Stimulated activated CD8-positive, alpha-beta memory T cell treated with anti-CD3 and anti-CD28 coated beads, Interleukin-4, amount 100 ng/mL, for 48 hours (primary cell): ENCODE results near the gene SULT2B1.

Experiments used
- DNase-seq: peaks from one replicate; pipeline ENCODE4 v3.0.0-alpha.2; 2020

Gene SULT2B1

DNA sequence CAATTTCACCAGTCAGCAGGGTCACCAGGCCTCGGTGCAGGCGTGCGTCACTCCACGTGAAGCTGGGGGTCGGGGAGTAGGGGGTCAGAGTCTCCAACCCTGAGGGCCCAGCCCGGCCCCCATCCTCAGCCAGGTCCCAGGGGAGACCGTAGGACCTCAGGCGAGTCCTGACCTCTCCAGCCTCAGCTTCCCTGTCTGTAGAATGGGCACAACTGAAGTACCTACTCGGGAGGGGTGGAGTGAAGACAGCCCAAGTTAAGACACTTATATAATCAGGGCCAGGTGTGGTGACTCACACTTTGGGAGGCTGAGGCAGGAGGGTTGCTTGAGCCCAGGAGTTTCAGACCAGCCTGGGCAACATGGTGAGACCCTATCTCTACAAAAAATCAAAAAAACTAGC is 51.9 kb downstream of the SULT2B1 start:
- DNase-seq = no peak

DNA sequence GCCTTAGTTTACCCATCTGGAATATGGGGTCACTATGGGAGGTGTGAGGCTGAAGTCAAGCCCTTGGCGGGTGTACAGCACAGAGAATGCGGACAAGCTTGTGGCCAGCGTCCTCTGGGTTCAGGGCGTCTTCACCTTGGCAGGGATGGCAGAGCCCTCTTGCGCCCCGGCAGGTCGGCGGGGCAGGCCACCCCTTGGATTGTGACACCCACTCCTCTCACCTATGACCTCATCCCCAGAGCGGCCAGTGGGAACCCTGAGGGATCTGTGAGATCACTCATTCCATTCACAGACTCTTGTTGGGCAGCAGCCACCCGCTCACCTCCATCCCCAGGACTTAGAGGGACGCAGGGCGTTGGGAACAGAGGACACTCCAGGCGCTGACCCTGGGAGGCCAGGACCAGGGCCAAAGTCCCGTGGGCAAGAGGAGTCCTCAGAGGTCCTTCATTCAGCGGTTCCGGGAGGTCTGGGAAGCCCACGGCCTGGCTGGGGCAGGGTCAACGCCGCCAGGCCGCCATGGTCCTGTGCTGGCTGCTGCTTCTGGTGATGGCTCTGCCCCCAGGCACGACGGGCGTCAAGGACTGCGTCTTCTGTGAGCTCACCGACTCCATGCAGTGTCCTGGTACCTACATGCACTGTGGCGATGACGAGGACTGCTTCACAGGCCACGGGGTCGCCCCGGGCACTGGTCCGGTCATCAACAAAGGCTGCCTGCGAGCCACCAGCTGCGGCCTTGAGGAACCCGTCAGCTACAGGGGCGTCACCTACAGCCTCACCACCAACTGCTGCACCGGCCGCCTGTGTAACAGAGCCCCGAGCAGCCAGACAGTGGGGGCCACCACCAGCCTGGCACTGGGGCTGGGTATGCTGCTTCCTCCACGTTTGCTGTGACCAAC is 54.7 kb downstream of the SULT2B1 start, which contains the start of gene SPACA4:
Gene SPACA4, plus strand, starts transcription at position 280 of the 896 bp plus-strand sequence. Its CDS starts 237 bp downstream, at position 517.
- DNase-seq = no peak

DNA sequence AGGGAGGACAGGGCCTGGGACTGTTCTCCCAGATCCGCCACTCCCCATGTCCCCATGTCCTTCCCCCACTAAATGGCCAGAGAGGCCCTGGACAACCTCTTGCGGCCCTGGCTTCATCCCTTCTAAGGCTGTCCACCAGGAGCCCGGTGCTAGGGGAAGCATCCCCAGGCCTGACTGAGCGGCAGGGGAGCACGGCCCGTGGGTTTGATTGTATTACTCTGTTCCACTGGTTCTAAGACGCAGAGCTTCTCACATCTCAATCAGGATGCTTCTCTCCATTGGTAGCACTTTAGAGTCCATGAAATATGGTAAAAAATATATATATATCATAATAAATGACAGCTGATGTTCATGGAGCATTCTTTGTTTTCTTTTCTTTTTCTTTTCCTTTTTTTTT is 55.4 kb downstream of the SULT2B1 start:
- no peak for DNase-seq

- peak; percentile 57 for DNase-seq
Measured at GRCh38 chr19:48608798-48609263, 56.9 kb downstream of the SULT2B1 start.

- no peak for DNase-seq
Measured at GRCh38 chr19:48609571-48610108, 57.7 kb downstream of the SULT2B1 start.

GRCh38 chr19:48611872-48612271 is 59.9 kb downstream of the SULT2B1 start:
- no peak for DNase-seq

DNA sequence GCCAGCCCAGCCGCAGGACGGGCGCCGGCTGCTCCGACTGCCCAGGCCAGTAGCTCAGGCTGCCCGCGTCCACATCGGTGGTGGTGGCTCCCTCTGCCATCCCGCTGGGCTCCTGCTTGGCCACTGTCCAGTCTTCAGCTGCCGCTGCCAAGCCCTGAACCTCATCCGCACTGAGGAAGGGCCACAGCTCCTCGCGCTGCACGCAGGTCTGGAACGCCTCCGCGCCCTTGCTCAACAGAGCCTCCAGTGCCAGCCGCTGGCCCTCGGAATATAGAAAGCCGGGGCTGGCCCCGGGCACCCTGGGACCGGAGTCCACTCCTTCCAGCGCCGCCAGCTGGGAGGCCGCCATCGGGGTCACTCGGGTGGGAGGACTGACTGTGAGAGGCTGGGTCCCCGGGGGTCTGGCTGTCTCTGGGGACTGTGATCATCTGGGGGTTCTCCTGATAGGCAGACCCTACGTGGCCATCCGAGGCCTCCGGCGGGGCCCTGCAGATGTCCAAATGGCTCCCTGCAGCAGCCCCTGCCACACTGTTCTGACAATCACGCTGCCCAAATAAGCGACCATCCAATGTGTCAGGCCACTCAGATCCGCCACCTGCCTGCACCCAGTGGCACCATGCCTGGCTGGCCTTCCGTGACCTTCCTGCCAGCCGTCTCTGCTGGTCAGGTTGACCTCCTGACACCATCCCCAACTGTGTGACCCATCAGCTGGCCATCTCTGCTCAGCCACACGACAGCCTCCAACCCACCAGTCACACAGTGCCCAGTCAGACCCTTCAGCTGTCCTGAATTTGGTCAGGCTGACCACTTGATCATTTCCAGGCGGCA is 61.3 kb downstream of the SULT2B1 start:
- DNase-seq = no peak

DNA sequence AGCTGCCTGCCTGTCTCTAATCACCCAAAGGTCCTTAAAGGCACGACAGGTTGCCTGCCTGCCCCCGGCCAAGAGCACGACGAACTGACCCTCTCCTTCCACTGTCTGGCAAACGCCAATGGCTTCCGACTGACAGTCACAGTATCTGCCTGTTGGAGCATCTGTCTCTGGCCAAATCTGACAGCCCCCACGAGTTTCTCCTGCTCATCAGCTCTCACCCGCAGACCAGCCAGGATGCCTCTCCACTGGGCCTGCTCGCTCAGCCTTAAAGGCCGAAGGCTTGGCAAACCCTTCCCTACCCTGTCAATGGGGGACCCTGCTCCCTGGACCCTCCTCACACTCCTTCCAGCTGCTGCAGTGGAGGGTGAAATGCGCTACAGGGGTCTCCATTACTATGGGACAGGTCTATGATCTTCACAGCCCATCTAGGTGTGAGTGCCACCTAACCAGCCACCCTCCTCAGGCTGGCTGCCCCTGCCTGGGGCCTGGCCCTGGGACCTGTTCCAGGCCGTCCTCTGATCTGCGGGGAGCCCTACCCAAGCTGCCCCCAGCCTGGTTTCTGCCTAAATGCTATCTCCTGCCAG is 62.0 kb downstream of the SULT2B1 start:
- DNase-seq = peak; percentile 55

GRCh38 chr19:48614436-48615230 is 62.7 kb downstream of the SULT2B1 start, which contains the start of gene FAM83E:
Gene FAM83E (minus strand): TSS chr19:48615076. CDS start chr19:48613372, 1,704 bp downstream.
- DNase-seq = no peak

DNA sequence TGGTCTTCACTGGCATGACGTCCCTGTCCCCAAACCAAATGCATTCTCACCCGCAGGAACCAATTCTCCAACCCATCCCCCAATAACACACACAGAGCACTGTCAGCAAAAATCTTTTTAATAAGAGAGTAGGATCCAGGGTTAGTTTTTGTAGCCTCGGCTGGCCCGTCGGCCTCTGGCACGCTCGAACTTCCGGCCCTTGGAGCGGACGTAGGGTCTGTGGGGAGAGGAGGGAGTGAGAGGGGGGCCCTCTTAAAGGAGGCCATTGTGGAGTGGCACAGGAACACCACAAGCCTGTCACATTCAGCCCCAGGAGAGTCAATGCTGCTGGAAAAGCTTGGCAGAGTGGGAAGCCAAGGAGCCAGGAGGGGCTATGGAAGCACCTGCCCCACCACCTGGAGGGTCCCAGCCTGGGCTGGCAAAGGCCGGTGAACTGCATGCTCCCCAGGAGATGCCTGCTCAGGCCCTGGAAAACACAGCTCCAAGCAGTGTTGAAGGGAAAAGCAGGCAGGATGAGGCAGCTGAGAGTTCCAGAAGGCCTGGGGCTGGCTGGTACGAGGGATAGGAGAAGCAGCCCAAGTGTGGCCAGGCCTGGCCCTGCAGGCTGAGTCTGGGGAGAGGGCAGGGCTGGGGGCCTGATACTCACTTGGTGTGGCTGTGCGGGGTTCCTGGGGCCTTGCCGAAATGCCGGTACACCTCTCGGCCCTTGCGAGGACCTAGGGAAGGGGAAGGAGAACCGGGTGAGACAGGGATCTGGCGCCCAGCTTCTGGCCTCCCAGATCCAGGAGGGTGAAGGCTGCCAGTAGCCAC is 63.5 kb downstream of the SULT2B1 start:
- DNase-seq = no peak

DNA sequence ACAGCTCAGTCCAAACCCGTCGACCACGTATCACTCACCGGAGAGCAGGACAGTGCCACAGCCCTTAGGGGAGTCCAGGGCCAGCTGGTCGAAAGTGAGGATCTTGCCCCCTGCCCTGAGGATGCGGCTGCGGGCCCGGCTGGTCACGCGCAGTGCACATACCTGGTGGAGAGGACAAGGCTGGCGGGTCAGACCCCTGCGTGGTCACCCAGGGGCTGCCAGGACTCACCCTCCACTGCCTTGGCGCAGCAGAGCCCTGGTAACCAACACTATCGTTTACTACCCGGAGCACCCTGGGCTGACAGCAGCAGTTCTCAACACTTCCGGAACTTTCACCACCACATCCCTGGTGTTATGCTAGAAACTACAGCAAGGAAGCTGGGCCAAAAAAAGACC is 64.1 kb downstream of the SULT2B1 start:
- no peak for DNase-seq

DNA sequence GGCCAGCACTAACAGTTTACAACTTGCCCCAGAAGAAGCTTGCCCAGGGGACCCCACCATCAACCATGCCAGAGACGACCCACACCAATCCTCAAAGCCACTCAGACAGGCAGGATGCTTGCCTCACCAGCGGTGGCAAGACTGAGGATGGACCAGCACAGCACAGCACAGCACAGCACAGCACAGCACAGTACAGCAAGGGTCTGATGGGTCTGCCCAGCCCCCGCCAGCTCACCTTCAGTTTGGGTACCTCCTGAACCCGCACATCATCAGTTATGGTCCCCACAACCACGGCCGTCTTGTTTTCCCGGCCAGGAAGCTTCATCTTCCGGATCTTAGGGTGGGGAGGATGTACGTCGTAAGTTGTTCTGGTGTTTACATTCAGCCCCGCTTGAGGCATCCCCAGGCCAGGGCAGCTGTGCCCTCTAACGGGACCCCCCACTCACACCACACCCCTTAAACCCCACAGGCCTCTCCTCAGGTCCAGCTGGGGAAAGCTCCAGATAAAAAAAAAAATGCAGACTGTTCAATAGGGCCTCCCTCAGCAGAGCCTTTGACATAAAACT is 64.6 kb downstream of the SULT2B1 start:
- DNase-seq = no peak

- no peak for DNase-seq
Measured at GRCh38 chr19:48617146-48617937, 65.4 kb downstream of the SULT2B1 start.

DNA sequence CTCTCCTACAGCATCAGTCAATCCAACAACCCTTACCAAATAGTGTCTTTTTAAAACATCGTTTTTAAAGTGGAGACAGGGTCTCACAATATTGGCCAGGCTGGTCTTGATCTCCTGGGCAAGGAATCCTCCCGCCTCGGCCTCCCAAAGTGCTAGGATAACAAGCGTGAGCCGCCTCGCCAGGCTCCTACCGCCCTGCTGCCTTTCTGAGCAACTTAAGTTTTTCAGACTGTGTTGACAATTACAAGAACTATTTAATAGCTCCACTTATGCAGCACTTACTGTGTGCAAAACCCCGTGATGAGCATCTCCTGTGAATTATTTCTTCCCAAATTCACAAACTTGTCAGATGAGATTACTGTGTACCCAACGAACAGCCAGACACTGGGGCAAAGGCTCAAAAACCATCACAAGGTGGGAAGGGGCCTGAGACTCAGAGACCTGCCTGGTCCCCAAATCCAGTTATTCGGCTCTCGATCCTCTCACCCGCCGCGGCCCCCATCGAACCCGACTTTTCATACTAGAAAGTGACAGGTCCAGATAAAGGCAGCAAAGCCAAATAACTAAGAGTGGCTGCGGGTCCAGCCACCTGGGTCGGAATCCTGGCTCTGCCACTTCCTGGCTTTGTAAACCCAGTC is 66.4 kb downstream of the SULT2B1 start:
- DNase-seq = no peak

GRCh38 chr19:48618916-48619691 is 67.1 kb downstream of the SULT2B1 start, which contains the start of the genes RPL18 and SPHK2:
Gene RPL18 (minus strand): TSS chr19:48619178. CDS start chr19:48619143, 35 bp downstream.
Gene SPHK2 (plus strand): TSS chr19:48619506. CDS start chr19:48620515, 1,009 bp downstream.
- peak; percentile 95 for DNase-seq

DNA sequence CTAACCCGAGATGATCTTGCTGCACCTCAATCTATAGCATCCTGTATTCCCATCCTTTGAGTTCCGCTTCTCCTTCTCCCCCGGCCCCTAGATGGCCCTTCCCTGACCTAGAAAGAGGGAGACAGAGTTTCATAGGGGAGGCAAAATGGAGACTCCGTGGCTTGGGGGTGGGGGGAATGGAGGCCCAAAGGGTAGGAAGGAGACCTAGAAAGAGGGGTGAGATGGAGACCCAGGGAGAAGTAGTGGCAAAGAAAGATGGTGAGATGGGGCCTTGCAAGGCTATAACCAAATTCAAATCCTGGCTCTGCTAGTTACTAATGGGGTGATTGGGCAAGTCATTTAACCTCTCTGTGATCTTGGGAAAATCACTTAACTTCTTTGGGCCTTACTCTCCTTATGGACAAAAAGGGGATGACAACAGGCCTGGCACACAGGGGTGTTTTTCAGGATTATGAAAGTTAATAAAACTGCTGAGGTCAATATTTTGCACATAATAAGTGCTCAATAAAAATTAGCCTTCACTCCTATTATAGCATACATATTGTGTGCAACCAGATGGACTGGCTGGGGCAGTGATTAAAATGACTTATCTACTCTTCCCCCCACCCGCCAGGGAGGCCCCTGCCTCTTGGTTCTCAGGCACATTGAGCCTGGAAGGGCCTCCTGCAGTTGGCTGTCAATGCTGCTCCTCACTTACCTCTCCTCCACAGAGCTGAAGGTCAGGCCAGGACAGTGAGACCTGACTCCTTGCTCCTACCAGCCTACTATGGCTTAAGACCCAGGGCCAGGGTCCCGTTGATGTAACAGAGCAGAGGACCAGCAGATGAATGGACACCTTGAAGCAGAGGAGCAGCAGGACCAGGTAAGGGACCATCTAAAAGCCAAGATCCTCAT is 68.0 kb downstream of the SULT2B1 start:
- no peak for DNase-seq

- no peak for DNase-seq
Measured at GRCh38 chr19:48623556-48624066, 71.6 kb downstream of the SULT2B1 start.
